HL-60 (cell line): ENCODE measurements around the gene CCL1.

ENCODE experiments used
- GABPA ChIP-seq: IDR thresholded peaks from 2 replicates; pipeline ENCODE4 v1.6.1; 2012; ENCODE audit warnings: low read depth
- POLR2AphosphoS5 ChIP-seq: IDR thresholded peaks from 2 replicates; pipeline ENCODE4 v1.6.1; 2012; ENCODE audit warnings: low read depth
- SPI1 ChIP-seq: IDR thresholded peaks from 2 replicates; pipeline ENCODE4 v1.6.1; 2012; ENCODE audit warnings: low read depth, mild to moderate bottlenecking, borderline replicate concordance
- TF ChIP-seq, protein P1 (sequence below): IDR thresholded peaks from one replicate; pipeline ENCODE4 v1.5.1; 2011; ENCODE audit warnings: low read length, control low read depth, inconsistent platforms; ENCODE audit not compliant: insufficient read depth
- TF ChIP-seq, protein P2 (sequence below): IDR thresholded peaks from 2 replicates; pipeline ENCODE4 v1.6.1; 2012; ENCODE audit warnings: low read depth; ENCODE audit not compliant: insufficient replicate concordance

DNA sequence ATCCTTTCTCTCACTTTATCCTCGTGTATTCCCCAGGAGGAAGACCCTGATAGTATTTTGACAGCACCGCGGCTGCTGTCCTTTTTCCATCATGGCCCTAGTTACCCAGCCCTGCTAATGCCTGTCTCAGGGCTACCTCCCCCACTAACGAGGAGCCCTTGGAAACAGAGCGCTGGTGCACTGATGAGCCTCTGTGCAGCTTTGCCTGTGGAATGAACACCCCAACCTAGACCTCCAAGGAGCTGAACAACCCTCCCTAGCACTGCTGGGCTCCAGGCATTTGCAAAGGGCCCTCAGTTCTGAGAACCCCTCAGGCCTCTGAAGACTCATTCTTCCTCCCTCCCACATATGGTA lies 23.3 kb upstream of the CCL1 start:
- TF ChIP-seq, protein P1, sequence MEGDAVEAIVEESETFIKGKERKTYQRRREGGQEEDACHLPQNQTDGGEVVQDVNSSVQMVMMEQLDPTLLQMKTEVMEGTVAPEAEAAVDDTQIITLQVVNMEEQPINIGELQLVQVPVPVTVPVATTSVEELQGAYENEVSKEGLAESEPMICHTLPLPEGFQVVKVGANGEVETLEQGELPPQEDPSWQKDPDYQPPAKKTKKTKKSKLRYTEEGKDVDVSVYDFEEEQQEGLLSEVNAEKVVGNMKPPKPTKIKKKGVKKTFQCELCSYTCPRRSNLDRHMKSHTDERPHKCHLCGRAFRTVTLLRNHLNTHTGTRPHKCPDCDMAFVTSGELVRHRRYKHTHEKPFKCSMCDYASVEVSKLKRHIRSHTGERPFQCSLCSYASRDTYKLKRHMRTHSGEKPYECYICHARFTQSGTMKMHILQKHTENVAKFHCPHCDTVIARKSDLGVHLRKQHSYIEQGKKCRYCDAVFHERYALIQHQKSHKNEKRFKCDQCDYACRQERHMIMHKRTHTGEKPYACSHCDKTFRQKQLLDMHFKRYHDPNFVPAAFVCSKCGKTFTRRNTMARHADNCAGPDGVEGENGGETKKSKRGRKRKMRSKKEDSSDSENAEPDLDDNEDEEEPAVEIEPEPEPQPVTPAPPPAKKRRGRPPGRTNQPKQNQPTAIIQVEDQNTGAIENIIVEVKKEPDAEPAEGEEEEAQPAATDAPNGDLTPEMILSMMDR, result no peak
- TF ChIP-seq POLR2AphosphoS5 (no peak), SPI1 (no peak), GABPA (no peak)
- TF ChIP-seq, protein P2, sequence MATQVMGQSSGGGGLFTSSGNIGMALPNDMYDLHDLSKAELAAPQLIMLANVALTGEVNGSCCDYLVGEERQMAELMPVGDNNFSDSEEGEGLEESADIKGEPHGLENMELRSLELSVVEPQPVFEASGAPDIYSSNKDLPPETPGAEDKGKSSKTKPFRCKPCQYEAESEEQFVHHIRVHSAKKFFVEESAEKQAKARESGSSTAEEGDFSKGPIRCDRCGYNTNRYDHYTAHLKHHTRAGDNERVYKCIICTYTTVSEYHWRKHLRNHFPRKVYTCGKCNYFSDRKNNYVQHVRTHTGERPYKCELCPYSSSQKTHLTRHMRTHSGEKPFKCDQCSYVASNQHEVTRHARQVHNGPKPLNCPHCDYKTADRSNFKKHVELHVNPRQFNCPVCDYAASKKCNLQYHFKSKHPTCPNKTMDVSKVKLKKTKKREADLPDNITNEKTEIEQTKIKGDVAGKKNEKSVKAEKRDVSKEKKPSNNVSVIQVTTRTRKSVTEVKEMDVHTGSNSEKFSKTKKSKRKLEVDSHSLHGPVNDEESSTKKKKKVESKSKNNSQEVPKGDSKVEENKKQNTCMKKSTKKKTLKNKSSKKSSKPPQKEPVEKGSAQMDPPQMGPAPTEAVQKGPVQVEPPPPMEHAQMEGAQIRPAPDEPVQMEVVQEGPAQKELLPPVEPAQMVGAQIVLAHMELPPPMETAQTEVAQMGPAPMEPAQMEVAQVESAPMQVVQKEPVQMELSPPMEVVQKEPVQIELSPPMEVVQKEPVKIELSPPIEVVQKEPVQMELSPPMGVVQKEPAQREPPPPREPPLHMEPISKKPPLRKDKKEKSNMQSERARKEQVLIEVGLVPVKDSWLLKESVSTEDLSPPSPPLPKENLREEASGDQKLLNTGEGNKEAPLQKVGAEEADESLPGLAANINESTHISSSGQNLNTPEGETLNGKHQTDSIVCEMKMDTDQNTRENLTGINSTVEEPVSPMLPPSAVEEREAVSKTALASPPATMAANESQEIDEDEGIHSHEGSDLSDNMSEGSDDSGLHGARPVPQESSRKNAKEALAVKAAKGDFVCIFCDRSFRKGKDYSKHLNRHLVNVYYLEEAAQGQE, result no peak
